Breast epithelium (tissue), 3 donors: ENCODE results near the gene LPO.

Experiments
- CTCF ChIP-seq, 3 donors: fragments of 450-650 bp; IDR thresholded peaks; one replicate each; pipeline ENCODE4 v1.5.1; 2016 to 2017; ENCODE audit warnings: antibody characterized with exemption in 3 of 3, mild to moderate bottlenecking in 3 of 3, moderate library complexity in 3 of 3
- POLR2A ChIP-seq: fragments of 450-650 bp; IDR thresholded peaks from one replicate; pipeline ENCODE4 v1.6.1; 2016; ENCODE audit warnings: antibody characterized with exemption, mild to moderate bottlenecking, moderate library complexity

GRCh38 chr17:58317421-58318064, 79.2 kb downstream of the LPO start:
- TF ChIP-seq CTCF (IDR thresholded peaks at IDR 0.05) (peak in 2 of 3 donors; percentile 46 to 67), POLR2A (no peak)
